Mesothelial cell of epicardium (in vitro differentiated cells): ENCODE data around the gene PPP1R9A. TPM values are rescaled to one million over a fixed set of nuclear protein-coding genes. Genes with fewer than 3 reads are reported as not detected.

Source experiments
- DNase-seq, 2 experiments: peaks; one replicate each; pipeline ENCODE4 v3.0.0; 2021; ENCODE audit warnings: low spot score in 2 of 2; ENCODE audit not compliant: unreplicated experiment in 2 of 2
- H3K27ac Mint-ChIP-seq: 2 replicates; pipeline ENCODE4 v1.8.0; 2021; ENCODE audit warnings: mixed read lengths
- H3K27me3 Mint-ChIP-seq: 2 replicates; pipeline ENCODE4 v1.8.0; 2021; ENCODE audit warnings: low read depth, mixed read lengths
- H3K36me3 Mint-ChIP-seq: 2 replicates; pipeline ENCODE4 v1.8.0; 2021; ENCODE audit warnings: mixed read lengths
- H3K4me1 Mint-ChIP-seq: 2 replicates; pipeline ENCODE4 v1.8.0; 2021; ENCODE audit warnings: mixed read lengths
- H3K4me3 Mint-ChIP-seq: 2 replicates; pipeline ENCODE4 v1.8.0; 2021; ENCODE audit warnings: mild to moderate bottlenecking, moderate library complexity, mixed read lengths
- H3K9me3 Mint-ChIP-seq: 2 replicates; pipeline ENCODE4 v1.8.0; 2021; ENCODE audit warnings: mixed read lengths
- total RNA-seq: library from RNA; stranded (reverse); gene quantifications from 3 replicates; pipeline ENCODE4 v1.2.1, GENCODE V29; 2021
- TF ChIP-seq, protein P1 (sequence below): fragments of 200-600 bp; sonication (generic); IDR thresholded peaks from one replicate; pipeline ENCODE4 v1.5.0; 2021; ENCODE audit warnings: antibody characterized with exemption; ENCODE audit not compliant: unreplicated experiment

PPP1R9A gene
- total RNA-seq, 1 donor from 2014 or later: 39.3 TPM

DNA sequence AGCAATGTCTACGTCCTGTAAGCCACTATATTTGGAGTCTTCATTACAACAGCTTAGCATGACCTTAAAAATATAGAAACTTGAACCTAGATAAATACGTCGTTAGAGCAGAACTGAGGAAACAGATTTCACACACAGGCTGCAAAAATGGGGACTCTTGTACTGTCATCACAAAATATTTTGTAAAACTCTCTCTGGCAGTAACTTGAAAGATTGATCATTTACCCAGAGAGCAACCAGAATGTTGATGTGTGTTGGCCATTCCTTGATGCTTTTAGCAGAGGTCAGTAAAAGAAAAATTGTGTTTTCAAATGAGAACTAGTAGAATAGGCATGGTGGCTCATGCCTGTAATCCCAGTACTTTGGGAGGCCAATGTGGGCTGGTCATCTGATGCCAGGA is 431.4 kb downstream of the PPP1R9A start:
- TF ChIP-seq, protein P1, sequence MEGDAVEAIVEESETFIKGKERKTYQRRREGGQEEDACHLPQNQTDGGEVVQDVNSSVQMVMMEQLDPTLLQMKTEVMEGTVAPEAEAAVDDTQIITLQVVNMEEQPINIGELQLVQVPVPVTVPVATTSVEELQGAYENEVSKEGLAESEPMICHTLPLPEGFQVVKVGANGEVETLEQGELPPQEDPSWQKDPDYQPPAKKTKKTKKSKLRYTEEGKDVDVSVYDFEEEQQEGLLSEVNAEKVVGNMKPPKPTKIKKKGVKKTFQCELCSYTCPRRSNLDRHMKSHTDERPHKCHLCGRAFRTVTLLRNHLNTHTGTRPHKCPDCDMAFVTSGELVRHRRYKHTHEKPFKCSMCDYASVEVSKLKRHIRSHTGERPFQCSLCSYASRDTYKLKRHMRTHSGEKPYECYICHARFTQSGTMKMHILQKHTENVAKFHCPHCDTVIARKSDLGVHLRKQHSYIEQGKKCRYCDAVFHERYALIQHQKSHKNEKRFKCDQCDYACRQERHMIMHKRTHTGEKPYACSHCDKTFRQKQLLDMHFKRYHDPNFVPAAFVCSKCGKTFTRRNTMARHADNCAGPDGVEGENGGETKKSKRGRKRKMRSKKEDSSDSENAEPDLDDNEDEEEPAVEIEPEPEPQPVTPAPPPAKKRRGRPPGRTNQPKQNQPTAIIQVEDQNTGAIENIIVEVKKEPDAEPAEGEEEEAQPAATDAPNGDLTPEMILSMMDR: no peak
- no peaks in the 10 kb centered on the region for H3K9me3 Mint-ChIP-seq
- H3K4me3 Mint-ChIP-seq: no peak overlapping the region
- no peak for DNase-seq
- H3K4me1 Mint-ChIP-seq: no peaks in the 10 kb centered on the region
- H3K36me3 Mint-ChIP-seq: no peaks in the 10 kb centered on the region
- no peaks in the 10 kb centered on the region for H3K27me3 Mint-ChIP-seq
- no peak overlapping the region for H3K27ac Mint-ChIP-seq

DNA sequence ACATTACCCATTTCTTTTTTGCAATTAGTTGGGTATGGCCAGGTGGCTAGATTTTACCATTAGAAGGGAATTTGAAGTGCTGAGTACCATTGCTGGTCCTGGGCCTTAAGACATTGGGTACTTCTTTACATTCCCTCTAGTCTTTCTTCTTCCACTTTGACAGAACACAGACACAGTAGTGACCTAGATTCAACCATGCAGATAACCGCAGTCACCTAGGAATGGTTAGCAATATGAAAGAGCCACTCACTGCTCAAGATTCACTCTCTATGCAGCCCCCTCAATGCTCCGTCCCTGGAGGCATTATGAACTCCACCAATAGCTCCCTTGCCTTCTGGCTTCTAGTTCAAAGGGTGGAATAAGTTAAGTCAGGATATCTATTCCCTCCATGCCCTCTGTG is 433.1 kb downstream of the PPP1R9A start:
- Mint-ChIP-seq H3K9me3 (no peaks in the 10 kb centered on the region), H3K4me1 (no peaks in the 10 kb centered on the region), H3K4me3 (no peak overlapping the region), H3K27me3 (no peaks in the 10 kb centered on the region), H3K36me3 (no peaks in the 10 kb centered on the region), H3K27ac (no peak overlapping the region)
- TF ChIP-seq, protein P1: no peak
- no peak for DNase-seq

DNA sequence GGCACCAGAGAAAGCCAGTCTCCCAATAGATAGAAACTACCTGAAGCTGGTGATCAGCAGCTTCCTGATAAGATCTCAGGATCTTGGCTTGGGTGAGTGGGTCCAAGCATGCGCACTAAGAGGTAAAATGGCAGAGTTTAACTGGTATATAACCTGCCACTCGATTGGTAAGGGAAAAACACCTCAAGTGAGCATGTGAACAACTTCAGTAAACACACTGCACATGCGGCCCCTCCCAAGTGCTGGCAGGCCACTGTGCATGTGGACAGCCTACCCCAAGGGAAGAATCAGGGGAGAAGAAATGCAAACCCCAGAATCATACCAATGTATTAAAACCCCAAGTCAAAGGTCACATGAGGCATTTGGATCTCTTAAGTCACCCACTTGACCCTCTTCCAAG is 434.6 kb downstream of the PPP1R9A start:
- Mint-ChIP-seq H3K27ac (no peak overlapping the region), H3K9me3 (no peaks in the 10 kb centered on the region), H3K36me3 (no peaks in the 10 kb centered on the region), H3K4me3 (no peak overlapping the region), H3K4me1 (no peaks in the 10 kb centered on the region), H3K27me3 (no peaks in the 10 kb centered on the region)
- DNase-seq: no peak
- TF ChIP-seq, protein P1: no peak

DNA sequence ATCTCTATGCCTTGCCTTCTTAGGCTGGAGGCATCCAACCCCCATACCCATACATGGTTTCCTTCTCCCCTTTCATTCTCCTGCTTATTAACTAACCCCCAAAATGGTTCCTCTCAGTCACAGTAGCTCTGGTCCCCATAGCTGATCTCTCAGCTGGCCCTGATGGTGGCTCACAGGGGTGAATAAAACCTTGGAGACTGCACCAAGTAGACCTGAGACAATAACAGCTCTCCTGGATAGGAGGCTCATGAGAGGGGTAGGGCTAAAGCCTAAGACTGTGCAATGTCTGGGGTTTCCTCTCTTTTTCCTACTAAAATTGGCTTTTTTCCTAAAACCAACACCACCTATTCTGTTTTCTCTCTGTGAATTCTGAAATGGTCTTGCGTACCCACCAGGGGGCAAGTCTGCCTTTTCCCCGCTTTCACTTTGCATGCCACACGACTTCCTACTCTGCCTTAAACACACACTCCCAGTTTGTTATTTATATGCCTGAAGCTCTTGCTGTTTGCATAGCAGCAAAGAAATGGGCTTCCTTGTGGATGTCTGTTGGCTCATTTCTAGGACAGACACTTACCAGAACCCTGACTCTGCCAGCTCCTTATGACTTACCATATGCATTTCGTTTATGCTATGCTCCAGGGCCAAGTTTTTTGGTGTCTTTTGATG is 435.4 kb downstream of the PPP1R9A start:
- no peak overlapping the region for H3K27ac Mint-ChIP-seq
- DNase-seq: no peak
- no peak overlapping the region for H3K4me3 Mint-ChIP-seq
- no peaks in the 10 kb centered on the region for H3K36me3 Mint-ChIP-seq
- TF ChIP-seq, protein P1: no peak
- no peaks in the 10 kb centered on the region for H3K4me1 Mint-ChIP-seq
- no peaks in the 10 kb centered on the region for H3K9me3 Mint-ChIP-seq
- H3K27me3 Mint-ChIP-seq: no peaks in the 10 kb centered on the region
